Liver (tissue), 3 donors: ENCODE data around the gene IFNA14.

Source experiments
- CTCF ChIP-seq: fragments of 150-350 bp; IDR thresholded peaks from 2 replicates; pipeline ENCODE4 v1.5.1; 2017; ENCODE audit warnings: improper control_type of control experiment, low read depth, low read length; ENCODE audit not compliant: missing input control
- EGR1 ChIP-seq, 2 donors: IDR thresholded peaks; 2 replicates each; pipeline ENCODE4 v1.6.1; 2016 to 2018; ENCODE audit warnings: antibody characterized with exemption in 2 of 2, low read depth in 2 of 2
- FOXA1 ChIP-seq: IDR thresholded peaks from 2 replicates; pipeline ENCODE4 v1.6.1; 2016; ENCODE audit warnings: antibody characterized with exemption
- GABPA ChIP-seq, 2 donors: IDR thresholded peaks in 1 of 2; conservative IDR thresholded peaks in 1 of 2; 2 replicates each; pipeline ENCODE4 v1.6.1; 2016; ENCODE audit warnings: antibody characterized with exemption in 2 of 2, mild to moderate bottlenecking in 1 of 2, moderate library complexity in 1 of 2
- JUND ChIP-seq, 2 donors: IDR thresholded peaks; 2 replicates each; pipeline ENCODE4 v1.6.1; 2016; ENCODE audit warnings: antibody characterized with exemption in 2 of 2
- MAX ChIP-seq: IDR thresholded peaks from 2 replicates; pipeline ENCODE4 v1.6.1; 2016; ENCODE audit warnings: antibody characterized with exemption
- SP1 ChIP-seq: IDR thresholded peaks from 2 replicates; pipeline ENCODE4 v1.6.1; 2018; ENCODE audit warnings: antibody characterized with exemption, mild to moderate bottlenecking
- YY1 ChIP-seq: IDR thresholded peaks from 2 replicates; pipeline ENCODE4 v1.6.1; 2016; ENCODE audit warnings: antibody characterized with exemption, mild to moderate bottlenecking
- TF ChIP-seq, protein P1 (sequence below): IDR thresholded peaks from 2 replicates; pipeline ENCODE4 v1.6.1; 2016; ENCODE audit warnings: antibody characterized with exemption, mild to moderate bottlenecking
- donor health status: healthy.
- donor health status: healthy.

- TF ChIP-seq EGR1 (IDR thresholded peaks at IDR 0.05; ENCODE audit: low read depth in 2 of 2) (no peak), CTCF (no peak), FOXA1 (no peak), GABPA (IDR thresholded peaks at IDR 0.05 in 1 of 2, conservative IDR thresholded peaks at IDR 0.05 in 1 of 2) (no peak), YY1 (no peak), MAX (no peak), SP1 (no peak), JUND (IDR thresholded peaks at IDR 0.05) (no peak)
- TF ChIP-seq, protein P1, sequence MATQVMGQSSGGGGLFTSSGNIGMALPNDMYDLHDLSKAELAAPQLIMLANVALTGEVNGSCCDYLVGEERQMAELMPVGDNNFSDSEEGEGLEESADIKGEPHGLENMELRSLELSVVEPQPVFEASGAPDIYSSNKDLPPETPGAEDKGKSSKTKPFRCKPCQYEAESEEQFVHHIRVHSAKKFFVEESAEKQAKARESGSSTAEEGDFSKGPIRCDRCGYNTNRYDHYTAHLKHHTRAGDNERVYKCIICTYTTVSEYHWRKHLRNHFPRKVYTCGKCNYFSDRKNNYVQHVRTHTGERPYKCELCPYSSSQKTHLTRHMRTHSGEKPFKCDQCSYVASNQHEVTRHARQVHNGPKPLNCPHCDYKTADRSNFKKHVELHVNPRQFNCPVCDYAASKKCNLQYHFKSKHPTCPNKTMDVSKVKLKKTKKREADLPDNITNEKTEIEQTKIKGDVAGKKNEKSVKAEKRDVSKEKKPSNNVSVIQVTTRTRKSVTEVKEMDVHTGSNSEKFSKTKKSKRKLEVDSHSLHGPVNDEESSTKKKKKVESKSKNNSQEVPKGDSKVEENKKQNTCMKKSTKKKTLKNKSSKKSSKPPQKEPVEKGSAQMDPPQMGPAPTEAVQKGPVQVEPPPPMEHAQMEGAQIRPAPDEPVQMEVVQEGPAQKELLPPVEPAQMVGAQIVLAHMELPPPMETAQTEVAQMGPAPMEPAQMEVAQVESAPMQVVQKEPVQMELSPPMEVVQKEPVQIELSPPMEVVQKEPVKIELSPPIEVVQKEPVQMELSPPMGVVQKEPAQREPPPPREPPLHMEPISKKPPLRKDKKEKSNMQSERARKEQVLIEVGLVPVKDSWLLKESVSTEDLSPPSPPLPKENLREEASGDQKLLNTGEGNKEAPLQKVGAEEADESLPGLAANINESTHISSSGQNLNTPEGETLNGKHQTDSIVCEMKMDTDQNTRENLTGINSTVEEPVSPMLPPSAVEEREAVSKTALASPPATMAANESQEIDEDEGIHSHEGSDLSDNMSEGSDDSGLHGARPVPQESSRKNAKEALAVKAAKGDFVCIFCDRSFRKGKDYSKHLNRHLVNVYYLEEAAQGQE: no peak
Measured at GRCh38 chr9:21251190-21251589, 11.4 kb upstream of the IFNA14 start.
